ENCODE data around the gene IPO11.
"Not testable (repeated sequence)": the region's sequence is repeated elsewhere in the genome, so short reads cannot be mapped to it uniquely, and the experiment has no call there.

IPO11 gene

GRCh38 chr5:62645223-62645622, 232.7 kb downstream of the IPO11 start:
- no peak for DNase-seq (ENCODE audit: low spot score)

DNA sequence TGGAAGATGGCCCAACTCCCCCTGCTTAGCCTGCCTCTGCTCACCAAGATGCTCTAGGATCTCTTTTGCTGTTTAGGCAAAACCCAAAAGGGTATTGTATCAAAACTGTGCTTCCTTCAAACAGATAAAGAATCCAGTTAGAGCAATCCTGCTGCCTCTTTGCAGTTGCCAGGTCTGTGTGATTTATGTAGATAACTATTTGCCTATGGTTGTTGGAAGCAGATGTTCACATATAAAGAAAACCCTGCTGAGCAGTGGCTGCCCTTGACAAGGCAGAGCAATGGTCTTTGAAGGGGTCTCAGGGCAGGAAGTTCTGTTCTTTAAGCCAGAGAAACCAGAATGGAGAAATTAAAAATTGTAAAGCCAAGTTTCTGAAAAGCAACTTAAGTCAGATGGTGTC, 234.7 kb downstream of the IPO11 start:
- DNase-seq (ENCODE audit: low spot score) = no peak

DNA sequence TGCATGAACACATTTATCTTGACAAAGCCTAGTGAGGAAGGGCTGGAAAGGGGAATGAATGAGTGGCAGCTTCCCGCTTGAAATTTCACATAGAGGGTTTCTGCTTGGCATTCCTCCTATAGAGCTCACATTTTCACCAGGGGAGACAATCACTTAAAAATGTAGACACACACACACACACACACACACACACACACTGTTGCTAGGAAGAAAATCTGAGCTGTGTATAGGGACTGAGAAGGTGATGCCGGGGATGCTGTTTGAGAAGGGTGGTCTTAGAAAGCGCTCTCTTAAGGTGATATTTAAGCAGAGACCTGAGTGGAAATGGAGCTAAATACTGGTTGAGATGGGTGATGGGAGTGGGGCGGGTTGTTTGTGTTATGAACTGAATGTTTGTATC, 236.5 kb downstream of the IPO11 start:
- DNase-seq (ENCODE audit: low spot score) = no peak

DNA sequence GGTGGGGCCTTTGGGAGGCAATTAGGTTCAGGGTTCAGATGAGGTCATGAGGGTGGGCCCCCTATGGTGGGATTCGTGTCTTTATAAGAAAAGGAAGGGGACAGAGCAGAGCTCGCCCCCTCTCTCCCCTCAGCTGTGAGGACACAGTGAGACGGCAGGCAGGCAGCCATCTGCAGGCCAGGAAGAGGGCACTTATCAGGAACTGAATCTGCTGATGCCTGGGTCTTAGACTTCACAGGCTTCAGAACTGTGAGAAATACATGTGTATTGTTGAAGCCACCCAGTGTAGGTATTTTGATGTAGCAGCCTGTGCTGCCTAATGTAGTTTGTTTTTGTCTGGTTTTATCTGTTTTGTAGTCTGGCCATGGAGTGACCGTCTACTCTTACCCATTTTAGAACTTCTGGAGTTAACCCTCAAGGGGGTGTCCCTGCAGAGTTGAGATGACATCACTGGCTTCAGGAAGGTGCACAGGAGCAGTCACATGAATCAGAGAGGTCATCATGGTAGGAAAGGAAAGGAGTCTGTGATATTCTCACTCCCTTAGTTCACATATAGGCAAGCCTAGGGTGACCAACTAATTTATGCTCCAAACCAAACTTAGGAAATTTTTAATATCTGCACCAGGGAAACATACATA, 237.0 kb downstream of the IPO11 start:
- no peak for DNase-seq (ENCODE audit: low spot score)

DNA sequence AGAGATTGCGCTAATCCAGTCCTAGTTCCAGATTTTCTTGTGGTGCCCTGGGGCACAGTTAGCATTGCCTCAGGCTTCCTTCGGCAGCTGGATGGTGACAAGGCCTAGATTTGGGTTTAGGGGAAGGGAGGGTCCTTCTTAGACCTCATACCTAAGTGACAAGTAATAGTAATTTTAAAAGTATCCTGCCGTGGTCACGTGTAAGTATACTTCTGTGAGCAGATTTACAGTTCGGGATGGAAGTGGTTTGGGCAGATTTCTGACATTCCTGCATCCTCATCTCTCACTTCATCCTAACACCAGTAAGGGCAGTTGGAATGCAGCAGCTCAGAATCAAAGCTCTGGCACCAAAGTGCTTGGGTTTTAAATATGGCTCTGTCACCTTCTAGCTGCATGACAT, 237.6 kb downstream of the IPO11 start:
- DNase-seq (ENCODE audit: low spot score) = no peak

- no peak for DNase-seq (ENCODE audit: low spot score)
Observed at GRCh38 chr5:62652225-62652624, 239.7 kb downstream of the IPO11 start.

GRCh38 chr5:62653001-62653863, 240.7 kb downstream of the IPO11 start:
- no peak for DNase-seq (ENCODE audit: low spot score)

DNA sequence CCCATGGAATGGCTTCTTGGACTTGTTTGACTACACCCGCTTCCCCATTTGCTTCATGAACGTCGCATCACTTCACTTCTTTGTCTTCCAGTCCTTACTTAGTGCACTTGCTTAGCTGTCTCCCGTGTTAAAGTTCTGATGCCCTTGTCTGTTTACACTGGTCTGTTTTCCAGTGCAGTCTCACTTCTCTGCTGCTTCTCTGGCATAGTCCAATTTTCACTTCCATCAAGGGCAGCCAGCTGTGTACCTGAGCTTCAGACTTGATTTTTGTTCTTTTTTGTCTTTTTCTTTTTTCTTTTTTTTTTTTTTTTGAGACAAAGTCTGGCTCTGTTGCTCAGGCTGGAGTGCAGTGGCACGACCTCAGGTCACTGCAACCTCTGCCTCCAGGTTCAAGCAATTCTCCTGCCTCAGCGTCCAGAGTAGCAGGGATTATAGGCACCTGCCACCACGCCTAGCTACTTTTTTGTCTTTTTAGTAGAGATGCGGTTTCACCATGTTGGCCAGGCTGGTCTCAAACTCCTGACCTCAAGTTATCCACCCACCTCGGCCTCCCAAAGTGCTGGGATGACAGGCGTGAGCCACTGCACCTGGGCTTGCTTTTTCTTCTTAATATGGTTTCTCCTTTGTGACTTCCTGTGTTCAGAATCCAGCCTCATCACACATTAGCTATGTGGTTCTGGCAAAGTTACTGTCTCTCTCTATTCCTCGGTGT, 241.5 kb downstream of the IPO11 start:
- no peak for DNase-seq (ENCODE audit: low spot score)

- DNase-seq (ENCODE audit: low spot score) = not testable (repeated sequence)
Observed at GRCh38 chr5:62657772-62658171, 245.2 kb downstream of the IPO11 start.

DNA sequence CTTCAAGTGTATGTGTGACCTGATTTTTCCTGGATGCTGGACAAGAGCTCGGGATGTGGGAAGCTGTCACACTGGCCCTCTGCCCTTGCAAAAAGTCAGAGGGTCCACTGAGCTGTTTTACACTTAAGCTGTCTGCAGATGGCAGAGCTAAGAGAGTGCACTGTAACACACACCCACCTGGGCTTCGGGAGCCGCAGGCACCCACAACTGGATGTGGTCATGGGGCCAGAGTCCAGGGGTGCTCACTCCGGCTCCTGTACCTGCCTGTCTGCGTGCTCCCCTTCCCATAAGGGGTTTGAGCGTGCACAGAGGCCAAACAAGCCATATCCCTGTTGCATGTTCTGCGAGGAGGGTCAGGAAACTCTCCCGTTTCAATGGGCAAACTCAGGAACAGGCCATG, 248.6 kb downstream of the IPO11 start:
- DNase-seq (ENCODE audit: low spot score) = no peak

DNA sequence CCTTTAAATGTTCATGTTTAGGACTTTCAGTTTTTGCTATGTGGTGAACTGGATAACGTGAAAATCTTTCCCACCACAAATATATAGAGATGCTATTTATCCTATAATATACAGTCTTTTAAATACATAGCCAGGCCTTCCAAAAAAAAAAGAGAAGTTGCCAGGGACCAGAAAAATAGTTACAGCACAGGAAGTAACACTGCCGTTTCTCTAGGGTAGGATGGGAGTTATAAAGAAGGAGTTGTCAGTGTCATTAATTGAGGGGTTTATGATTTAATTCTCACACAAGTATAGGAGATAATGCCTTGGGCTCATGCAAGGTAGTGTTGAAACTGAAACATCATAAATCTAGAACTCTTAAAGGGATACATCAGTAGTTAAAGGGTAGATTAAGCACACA, 250.0 kb downstream of the IPO11 start:
- DNase-seq (ENCODE audit: low spot score) = no peak

GRCh38 chr5:62671479-62671878, 258.9 kb downstream of the IPO11 start:
- DNase-seq (ENCODE audit: low spot score) = no peak

GRCh38 chr5:62676596-62676995, 264.0 kb downstream of the IPO11 start:
- not testable (repeated sequence) for DNase-seq (ENCODE audit: low spot score)
